ENCODE measurements around the gene PEX13.

GRCh38 chr2:61016392-61017002, 1.0 kb upstream of the PEX13 start:
- TF ChIP-seq, protein P1, sequence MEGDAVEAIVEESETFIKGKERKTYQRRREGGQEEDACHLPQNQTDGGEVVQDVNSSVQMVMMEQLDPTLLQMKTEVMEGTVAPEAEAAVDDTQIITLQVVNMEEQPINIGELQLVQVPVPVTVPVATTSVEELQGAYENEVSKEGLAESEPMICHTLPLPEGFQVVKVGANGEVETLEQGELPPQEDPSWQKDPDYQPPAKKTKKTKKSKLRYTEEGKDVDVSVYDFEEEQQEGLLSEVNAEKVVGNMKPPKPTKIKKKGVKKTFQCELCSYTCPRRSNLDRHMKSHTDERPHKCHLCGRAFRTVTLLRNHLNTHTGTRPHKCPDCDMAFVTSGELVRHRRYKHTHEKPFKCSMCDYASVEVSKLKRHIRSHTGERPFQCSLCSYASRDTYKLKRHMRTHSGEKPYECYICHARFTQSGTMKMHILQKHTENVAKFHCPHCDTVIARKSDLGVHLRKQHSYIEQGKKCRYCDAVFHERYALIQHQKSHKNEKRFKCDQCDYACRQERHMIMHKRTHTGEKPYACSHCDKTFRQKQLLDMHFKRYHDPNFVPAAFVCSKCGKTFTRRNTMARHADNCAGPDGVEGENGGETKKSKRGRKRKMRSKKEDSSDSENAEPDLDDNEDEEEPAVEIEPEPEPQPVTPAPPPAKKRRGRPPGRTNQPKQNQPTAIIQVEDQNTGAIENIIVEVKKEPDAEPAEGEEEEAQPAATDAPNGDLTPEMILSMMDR (IDR thresholded peaks at IDR 0.05) = no peak
- TF ChIP-seq POLR2A (IDR thresholded peaks at IDR 0.05) = no peak
